ENCODE results near the gene LMX1B.

GRCh38 chr9:126617823-126618165 is 4.1 kb downstream of the LMX1B start:
- TF ChIP-seq, protein P1, sequence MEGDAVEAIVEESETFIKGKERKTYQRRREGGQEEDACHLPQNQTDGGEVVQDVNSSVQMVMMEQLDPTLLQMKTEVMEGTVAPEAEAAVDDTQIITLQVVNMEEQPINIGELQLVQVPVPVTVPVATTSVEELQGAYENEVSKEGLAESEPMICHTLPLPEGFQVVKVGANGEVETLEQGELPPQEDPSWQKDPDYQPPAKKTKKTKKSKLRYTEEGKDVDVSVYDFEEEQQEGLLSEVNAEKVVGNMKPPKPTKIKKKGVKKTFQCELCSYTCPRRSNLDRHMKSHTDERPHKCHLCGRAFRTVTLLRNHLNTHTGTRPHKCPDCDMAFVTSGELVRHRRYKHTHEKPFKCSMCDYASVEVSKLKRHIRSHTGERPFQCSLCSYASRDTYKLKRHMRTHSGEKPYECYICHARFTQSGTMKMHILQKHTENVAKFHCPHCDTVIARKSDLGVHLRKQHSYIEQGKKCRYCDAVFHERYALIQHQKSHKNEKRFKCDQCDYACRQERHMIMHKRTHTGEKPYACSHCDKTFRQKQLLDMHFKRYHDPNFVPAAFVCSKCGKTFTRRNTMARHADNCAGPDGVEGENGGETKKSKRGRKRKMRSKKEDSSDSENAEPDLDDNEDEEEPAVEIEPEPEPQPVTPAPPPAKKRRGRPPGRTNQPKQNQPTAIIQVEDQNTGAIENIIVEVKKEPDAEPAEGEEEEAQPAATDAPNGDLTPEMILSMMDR (IDR thresholded peaks at IDR 0.05; ENCODE audit: low read depth, low read length, poor library complexity, severe bottlenecking): no peak
- TF ChIP-seq EZH2phosphoT487 (IDR thresholded peaks at IDR 0.05; ENCODE audit: borderline replicate concordance, low read length): no peak
